ENCODE measurements around the gene SPIRE1.
A peak's percentile ranks its signal among the peaks of the same experiment; 100 is the strongest.
"Not testable (repeated sequence)": the region's sequence is repeated elsewhere in the genome, so short reads cannot be mapped to it uniquely, and the experiment has no call there.

The SPIRE1 gene

GRCh38 chr18:12552879-12553242, 105.0 kb downstream of the SPIRE1 start:
- DNase-seq (ENCODE audit: low read depth in 2 of 2): no peak

DNA sequence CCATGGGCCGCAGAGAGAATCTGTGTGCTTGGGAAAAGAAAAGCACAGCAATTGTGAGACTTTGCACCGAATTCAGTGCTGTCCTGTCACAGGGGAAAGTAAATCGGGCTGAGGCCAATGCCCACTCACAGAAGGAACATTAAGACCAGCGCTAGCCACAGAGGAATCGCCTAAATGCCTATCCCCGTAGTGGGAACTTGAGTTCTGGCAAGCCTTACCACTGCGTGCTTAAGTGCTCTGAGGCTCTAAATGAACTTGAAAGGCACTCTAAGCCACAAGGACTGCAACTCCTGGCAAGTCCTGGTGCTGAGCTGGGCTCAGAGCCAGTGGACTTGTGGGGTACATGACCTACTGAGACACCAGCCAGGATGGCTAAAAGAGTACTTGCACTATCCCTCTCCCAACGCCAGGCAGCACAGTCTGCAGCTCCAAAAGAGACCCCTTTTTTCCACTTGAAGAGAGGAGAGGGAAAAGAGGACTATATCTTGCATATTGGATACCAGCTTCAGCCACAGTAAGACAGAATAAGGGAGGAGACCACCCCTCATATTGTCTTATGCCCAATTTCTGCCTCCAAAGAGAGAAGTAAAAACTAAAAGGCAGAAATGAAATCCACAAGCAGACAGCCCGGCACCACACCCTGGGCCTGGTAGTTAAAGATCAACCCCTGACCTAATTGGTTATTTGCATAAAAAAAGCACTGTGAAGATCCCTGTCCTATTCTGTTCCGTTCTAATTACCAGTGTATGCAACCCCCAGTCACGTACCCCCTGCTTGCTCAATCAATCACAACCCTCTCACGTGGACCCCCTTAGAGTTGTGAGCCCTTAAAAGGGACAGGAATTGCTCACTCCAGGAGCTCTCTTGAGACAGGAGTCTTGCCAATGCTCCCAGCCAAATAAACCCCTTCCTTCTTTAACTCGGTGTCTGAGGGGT, 105.7 kb downstream of the SPIRE1 start:
- not testable (repeated sequence) for DNase-seq (ENCODE audit: low read depth in 2 of 2)

GRCh38 chr18:12551466-12551865, 106.4 kb downstream of the SPIRE1 start:
- not testable (repeated sequence) for DNase-seq (ENCODE audit: low read depth in 2 of 2)

DNA sequence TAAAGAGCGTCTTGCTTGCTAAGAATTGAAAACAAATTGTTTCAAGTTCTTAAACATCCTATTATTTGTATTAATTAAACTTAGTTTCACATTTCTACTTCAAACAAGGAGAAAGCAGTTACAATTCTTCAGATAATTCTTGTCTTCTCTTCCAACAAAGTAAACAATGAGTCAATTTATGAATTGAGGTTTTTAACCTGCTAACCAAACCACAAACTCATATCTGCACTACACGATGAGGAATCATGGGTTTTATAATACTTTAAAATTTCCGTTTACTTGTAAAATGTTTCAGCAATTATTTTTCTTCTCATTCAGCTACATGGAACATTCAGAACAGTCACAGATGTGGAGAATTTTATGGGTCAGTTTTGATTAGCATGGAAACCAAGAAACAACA, 114.2 kb downstream of the SPIRE1 start:
- no peak for DNase-seq (ENCODE audit: low read depth in 2 of 2)

- no peak for DNase-seq (ENCODE audit: low read depth in 2 of 2)
Measured at GRCh38 chr18:12540751-12541150, 117.2 kb downstream of the SPIRE1 start.

DNA sequence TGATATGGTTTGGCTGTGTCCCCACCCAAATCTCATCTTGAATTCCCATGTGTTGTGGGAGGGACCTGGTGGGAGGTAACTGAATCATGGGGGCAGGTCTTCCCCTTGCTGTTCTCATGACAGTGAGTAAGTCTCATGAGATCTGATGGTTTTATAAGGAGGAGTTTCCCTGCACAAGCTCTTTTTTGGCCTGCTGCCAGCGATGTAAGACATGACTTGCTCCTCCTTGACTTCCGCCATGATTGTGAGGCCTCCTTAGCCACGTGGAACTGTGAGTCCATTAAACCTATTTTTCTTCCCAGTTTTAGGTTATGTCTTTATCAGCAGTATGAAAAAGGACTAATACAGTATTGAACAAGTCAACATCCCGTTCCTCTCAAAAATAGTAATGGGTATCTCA, 118.7 kb downstream of the SPIRE1 start:
- DNase-seq (ENCODE audit: low read depth in 2 of 2): not testable (repeated sequence)

DNA sequence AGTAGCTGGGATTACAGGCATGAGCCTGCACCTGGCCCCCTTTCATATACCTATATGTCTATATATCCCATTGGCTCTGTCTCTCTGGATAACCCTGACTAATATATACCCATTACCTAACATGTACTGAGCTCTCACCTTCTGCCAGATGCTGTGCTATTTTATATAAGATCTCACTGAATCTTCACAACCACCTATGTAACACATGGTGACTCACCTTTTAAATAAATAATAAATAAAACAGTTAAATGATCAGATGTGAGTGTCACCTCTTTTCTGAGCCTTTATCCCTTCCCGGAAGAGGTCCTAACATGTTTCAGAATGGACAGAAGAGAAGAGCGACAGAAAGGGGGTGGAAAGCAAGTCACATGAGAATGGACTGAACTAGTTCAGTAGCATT, 123.1 kb downstream of the SPIRE1 start:
- DNase-seq (ENCODE audit: low read depth in 2 of 2): no peak

GRCh38 chr18:12532661-12533060, 125.2 kb downstream of the SPIRE1 start:
- no peak for DNase-seq (ENCODE audit: low read depth in 2 of 2)

- no peak for DNase-seq (ENCODE audit: low read depth in 2 of 2)
Measured at GRCh38 chr18:12531749-12532148, 126.2 kb downstream of the SPIRE1 start.

DNA sequence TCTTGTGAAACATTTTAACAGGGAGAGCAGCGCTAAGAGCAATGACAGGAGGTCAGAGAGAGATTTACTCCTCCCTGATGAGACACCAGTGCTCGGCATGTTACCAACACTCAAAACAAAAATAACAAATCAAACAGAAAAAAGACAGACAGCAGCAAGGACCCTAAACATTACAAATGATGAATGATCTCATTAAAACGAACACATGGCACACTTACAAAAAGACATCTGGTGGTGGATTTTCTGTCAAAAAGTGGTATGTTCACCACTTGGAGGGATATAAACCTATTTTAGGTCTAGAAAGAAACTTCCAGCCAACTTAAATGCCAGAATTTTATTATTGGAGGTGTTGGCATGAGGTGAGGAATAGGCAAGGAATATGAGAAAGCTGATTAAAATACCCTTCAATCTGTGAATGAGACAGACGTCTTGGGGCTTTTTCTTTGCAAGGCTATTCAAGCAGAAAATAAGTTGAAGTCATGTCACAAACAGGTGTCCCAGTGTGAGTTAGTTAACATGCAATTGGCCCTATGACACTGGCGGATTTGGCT, 137.4 kb downstream of the SPIRE1 start:
- DNase-seq (ENCODE audit: low read depth in 2 of 2): peak; percentile 18 to 20

DNA sequence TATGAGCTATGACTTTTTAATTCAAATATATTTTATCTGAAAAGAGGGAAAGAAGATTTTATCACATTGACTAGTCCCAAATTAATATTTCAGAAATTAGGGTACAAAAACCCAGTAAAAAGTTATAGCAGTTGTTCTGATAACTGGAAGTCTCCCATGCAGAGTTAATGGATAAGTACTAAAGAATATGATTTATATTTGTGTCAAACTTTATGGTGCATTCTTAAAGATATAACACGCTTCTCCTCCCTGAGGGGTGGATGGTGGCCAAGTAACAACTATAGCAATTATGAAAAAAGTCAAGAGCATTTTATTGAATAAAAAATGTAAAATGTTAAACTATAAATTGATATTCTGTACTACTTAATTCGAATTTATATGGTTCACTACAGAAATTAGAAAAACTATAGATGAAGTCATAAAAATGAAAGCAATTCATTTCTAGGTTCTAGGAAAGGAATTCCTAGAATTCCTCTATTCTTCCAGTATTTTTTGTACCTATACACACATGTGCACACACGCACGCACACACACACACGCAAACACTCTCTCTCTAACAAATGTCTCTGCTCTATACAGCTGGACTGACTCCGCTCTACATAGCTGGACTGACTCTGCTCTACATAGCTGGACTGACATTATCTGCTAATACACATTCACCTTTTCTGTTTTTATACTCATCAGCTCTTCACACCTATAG, 138.9 kb downstream of the SPIRE1 start:
- DNase-seq (ENCODE audit: low read depth in 2 of 2): peak in 1 of 2 experiments; percentile 3

DNA sequence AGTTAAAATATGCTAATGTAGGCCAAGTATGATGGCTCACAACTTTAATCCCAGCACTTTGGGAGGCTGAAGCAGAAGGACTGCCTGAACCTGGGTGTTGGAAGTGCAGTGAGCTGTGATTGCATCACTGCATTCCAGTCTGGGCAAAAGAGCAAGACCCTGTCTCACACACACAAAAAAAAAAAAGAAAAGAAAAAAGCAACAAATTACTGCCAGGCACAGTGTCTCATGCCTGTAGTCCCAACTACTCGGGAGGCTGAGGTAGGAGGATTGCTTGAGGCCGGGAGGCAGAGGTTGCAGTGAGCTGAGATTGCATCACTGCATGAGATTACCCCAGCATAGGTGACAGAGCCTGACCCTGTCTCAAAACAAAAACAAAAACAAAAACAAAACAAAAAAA, 139.6 kb downstream of the SPIRE1 start:
- DNase-seq (ENCODE audit: low read depth in 2 of 2): peak; percentile 27 to 30

GRCh38 chr18:12517142-12517825, 140.6 kb downstream of the SPIRE1 start:
- DNase-seq (ENCODE audit: low read depth in 2 of 2): no peak

GRCh38 chr18:12516049-12516630, 141.8 kb downstream of the SPIRE1 start:
- DNase-seq (ENCODE audit: low read depth in 2 of 2): no peak

DNA sequence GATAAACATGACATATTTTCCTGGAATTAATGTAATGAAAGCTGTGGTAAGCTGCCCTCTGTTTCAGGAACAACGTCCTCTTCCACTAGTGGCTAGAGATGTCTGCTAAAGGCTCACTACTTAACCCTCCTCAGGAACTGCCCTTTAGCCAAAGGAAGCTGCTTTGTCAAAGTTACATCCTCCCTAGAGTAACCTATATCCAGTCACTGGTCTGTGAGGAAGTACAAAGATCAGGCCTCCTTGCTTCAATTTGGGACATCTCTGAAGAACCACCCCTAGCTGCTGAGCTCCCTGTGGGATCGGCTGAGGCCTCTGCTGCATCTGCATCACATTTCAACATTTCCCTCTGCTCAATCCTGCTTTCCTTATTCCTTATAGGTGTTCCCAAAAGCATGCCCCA, 142.4 kb downstream of the SPIRE1 start:
- DNase-seq (ENCODE audit: low read depth in 2 of 2): no peak

- no peak for DNase-seq (ENCODE audit: low read depth in 2 of 2)
Measured at GRCh38 chr18:12507007-12507406, 150.9 kb downstream of the SPIRE1 start.

GRCh38 chr18:12500986-12501385, 156.9 kb downstream of the SPIRE1 start:
- no peak for DNase-seq (ENCODE audit: low read depth in 2 of 2)

- no peak for DNase-seq (ENCODE audit: low read depth in 2 of 2)
Measured at GRCh38 chr18:12497839-12498238, 160.1 kb downstream of the SPIRE1 start.

DNA sequence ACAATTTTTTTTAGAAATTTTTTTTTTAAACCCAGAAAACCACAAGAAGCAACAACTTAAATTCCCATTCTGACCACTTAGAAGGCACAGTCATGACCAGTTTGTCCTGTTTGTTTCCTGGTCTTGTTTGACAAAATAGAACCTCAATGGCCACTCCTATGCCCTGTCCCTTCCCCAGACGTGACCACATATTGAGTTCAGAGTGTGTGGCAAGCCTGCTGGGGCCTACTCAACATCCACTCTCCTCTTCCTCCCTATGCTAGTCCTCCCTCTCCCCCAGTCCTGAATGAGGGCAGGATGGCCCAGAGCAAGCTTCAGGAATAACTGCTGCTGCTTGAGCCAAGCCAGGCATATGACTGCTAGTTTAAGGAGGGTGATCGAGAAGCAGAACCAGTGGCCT, 160.6 kb downstream of the SPIRE1 start:
- DNase-seq (ENCODE audit: low read depth in 2 of 2): no peak

DNA sequence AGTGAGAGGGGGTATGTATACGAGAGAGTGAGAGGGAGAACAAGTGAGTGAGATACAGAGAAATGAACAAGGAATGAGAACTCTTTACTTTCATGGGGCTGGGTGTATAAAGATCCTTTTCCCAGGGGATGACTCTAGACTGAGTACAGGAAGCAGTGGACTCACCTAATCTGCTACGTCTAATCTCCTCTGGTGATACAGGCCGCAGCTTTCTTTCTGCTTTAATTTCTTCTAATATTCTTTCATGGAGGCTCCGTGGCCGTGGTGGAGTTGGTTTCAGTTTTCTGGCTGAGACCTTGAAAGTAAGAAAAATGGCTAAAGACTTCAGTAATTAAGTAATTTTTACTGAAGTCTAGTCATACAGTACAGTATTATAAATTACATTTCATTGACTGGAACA, 165.0 kb downstream of the SPIRE1 start:
- DNase-seq (ENCODE audit: low read depth in 2 of 2): no peak

- no peak for DNase-seq (ENCODE audit: low read depth in 2 of 2)
Measured at GRCh38 chr18:12491611-12492435, 166.1 kb downstream of the SPIRE1 start.
